ENCODE measurements around the gene QSOX2. TPM values are rescaled to one million over a fixed set of nuclear protein-coding genes. Genes with fewer than 3 reads are reported as not detected.

QSOX2 gene
- total RNA-seq, 3 donors from 2014 or later (not counting 1 experiment from before 2014, with no cell fraction given), result 10.8 to 16.7 (median 16.6) TPM

- no peak for DNase-seq
- Histone ChIP-seq H3K27me3 (ENCODE audit: control insufficient read depth, insufficient read depth, low read length) (no peaks in the 10 kb centered on the region), H3K27ac (ENCODE audit: low read length) (no peak overlapping the region), H3K4me3 (ENCODE audit: low read length) (no peak overlapping the region), H3K4me1 (ENCODE audit: control insufficient read depth, insufficient read depth, low read length) (peaks cover 4% of the 10 kb centered on the region), H3K36me3 (ENCODE audit: control insufficient read depth, insufficient read depth, low read length) (no peaks in the 10 kb centered on the region), H3K9me3 (ENCODE audit: control insufficient read depth, insufficient read depth, low read length) (no peaks in the 10 kb centered on the region)
- 92% methylated on average over 28 of the region's 28 CpGs for WGBS (ENCODE audit: insufficient coverage)
- no peak for TF ChIP-seq CTCF (IDR thresholded peaks at IDR 0.05)
- intact Hi-C loops (cut with micrococcal nuclease), result no loop called here
- H3K9me3 Mint-ChIP-seq, result no peaks in the 10 kb centered on the region
- H3K4me3 Mint-ChIP-seq, result no peak overlapping the region
- H3K27me3 Mint-ChIP-seq (ENCODE audit: low read depth in 2 of 2), result no peaks in the 10 kb centered on the region
- H3K36me3 Mint-ChIP-seq, result no peaks in the 10 kb centered on the region
- H3K4me1 Mint-ChIP-seq, result no peaks in the 10 kb centered on the region
- no peak overlapping the region for H3K27ac Mint-ChIP-seq
- ATAC-seq, result no peak
Observed at GRCh38 chr9:136261686-136262430, 16.2 kb upstream of the QSOX2 start.

- ATAC-seq (no peak), DNase-seq (no peak)
- Histone ChIP-seq H3K36me3 (ENCODE audit: control insufficient read depth, insufficient read depth, low read length) (no peaks in the 10 kb centered on the region), H3K4me3 (ENCODE audit: low read length) (no peak overlapping the region), H3K4me1 (ENCODE audit: control insufficient read depth, insufficient read depth, low read length) (no peaks in the 10 kb centered on the region), H3K9me3 (ENCODE audit: control insufficient read depth, insufficient read depth, low read length) (no peaks in the 10 kb centered on the region), H3K27ac (ENCODE audit: low read length) (no peak overlapping the region), H3K27me3 (ENCODE audit: control insufficient read depth, insufficient read depth, low read length) (no peaks in the 10 kb centered on the region)
- H3K9me3 Mint-ChIP-seq, result no peaks in the 10 kb centered on the region
- intact Hi-C loops (cut with micrococcal nuclease), result no loop called here
- WGBS (ENCODE audit: insufficient coverage), result 83% methylated on average over 20 of the region's 20 CpGs
- no peak overlapping the region for H3K4me3 Mint-ChIP-seq
- no peaks in the 10 kb centered on the region for H3K4me1 Mint-ChIP-seq
- no peak overlapping the region for H3K27ac Mint-ChIP-seq
- no peaks in the 10 kb centered on the region for H3K27me3 Mint-ChIP-seq (ENCODE audit: low read depth in 2 of 2)
- no peaks in the 10 kb centered on the region for H3K36me3 Mint-ChIP-seq
- no peak for TF ChIP-seq CTCF (IDR thresholded peaks at IDR 0.05)
Observed at GRCh38 chr9:136260936-136261472, 15.4 kb upstream of the QSOX2 start.

DNA sequence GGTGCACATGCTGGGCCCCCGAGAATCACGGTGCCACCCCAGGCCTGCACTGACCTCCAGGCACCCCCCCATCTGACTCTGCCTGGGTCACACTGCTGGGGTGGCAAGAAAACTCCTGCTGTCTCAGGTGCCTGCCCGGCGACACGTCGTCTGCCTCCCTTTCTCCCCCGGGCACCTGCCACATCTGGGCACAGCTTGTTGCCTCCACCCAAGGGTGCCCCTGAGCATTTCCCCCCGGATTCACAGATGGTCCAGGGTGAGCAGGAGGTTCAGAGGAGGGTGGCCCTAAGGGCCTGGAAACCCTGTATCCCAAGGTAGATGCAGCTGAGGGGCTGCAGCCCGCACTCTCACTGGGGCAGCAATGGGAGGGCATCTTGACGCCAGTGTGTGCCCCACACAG lies 14.9 kb upstream of the QSOX2 start:
- H3K9me3 Mint-ChIP-seq, result no peaks in the 10 kb centered on the region
- no peaks in the 10 kb centered on the region for H3K36me3 Mint-ChIP-seq
- Histone ChIP-seq H3K4me3 (ENCODE audit: low read length) (no peak overlapping the region), H3K36me3 (ENCODE audit: control insufficient read depth, insufficient read depth, low read length) (no peaks in the 10 kb centered on the region), H3K27ac (ENCODE audit: low read length) (no peak overlapping the region), H3K27me3 (ENCODE audit: control insufficient read depth, insufficient read depth, low read length) (no peaks in the 10 kb centered on the region), H3K4me1 (ENCODE audit: control insufficient read depth, insufficient read depth, low read length) (no peaks in the 10 kb centered on the region), H3K9me3 (ENCODE audit: control insufficient read depth, insufficient read depth, low read length) (no peaks in the 10 kb centered on the region)
- H3K4me1 Mint-ChIP-seq, result no peaks in the 10 kb centered on the region
- no peak overlapping the region for H3K4me3 Mint-ChIP-seq
- H3K27me3 Mint-ChIP-seq (ENCODE audit: low read depth in 2 of 2), result no peaks in the 10 kb centered on the region
- H3K27ac Mint-ChIP-seq, result no peak overlapping the region
- WGBS (ENCODE audit: insufficient coverage), result 85% methylated on average over 10 of the region's 10 CpGs
- ATAC-seq (no peak), DNase-seq (no peak)
- intact Hi-C loops (cut with micrococcal nuclease), result no loop called here
- TF ChIP-seq CTCF (IDR thresholded peaks at IDR 0.05), result no peak
